NCI-H146 (cell line): Measurements from ENCODE around the gene ITSN1.

Experiments used
- DNase-seq: peaks from one replicate; lab custom pipeline; 2025; lab: John Stamatoyannopoulos, UW

Gene ITSN1

GRCh38 chr21:33932731-33933130 is 290.4 kb downstream of the ITSN1 start:
- no peak for DNase-seq

- no peak for DNase-seq
These were observed 294.2 kb downstream of the ITSN1 start for GRCh38 chr21:33936301-33937038.

- no peak for DNase-seq
These were observed 294.8 kb downstream of the ITSN1 start for GRCh38 chr21:33937146-33937545.

- no peak for DNase-seq
These were observed 295.6 kb downstream of the ITSN1 start for GRCh38 chr21:33937931-33938339.

- DNase-seq: no peak
These were observed 296.1 kb downstream of the ITSN1 start for GRCh38 chr21:33938381-33938780.

GRCh38 chr21:33939226-33939625 is 296.9 kb downstream of the ITSN1 start:
- DNase-seq: no peak

- no peak for DNase-seq
These were observed 298.0 kb downstream of the ITSN1 start for GRCh38 chr21:33940164-33940880.

- no peak for DNase-seq
These were observed 298.6 kb downstream of the ITSN1 start for GRCh38 chr21:33940881-33941245.

GRCh38 chr21:33942426-33942825 is 300.1 kb downstream of the ITSN1 start:
- DNase-seq: no peak

GRCh38 chr21:33943293-33943692 is 301.0 kb downstream of the ITSN1 start:
- no peak for DNase-seq

- DNase-seq: no peak
These were observed 302.0 kb downstream of the ITSN1 start for GRCh38 chr21:33944185-33944763.

- DNase-seq: no peak
These were observed 303.5 kb downstream of the ITSN1 start for GRCh38 chr21:33945652-33946270.

GRCh38 chr21:33947451-33948095 is 305.3 kb downstream of the ITSN1 start:
- DNase-seq: peak; percentile 12

- peak; percentile 34 for DNase-seq
These were observed 306.0 kb downstream of the ITSN1 start for GRCh38 chr21:33948096-33948950.

- no peak for DNase-seq
These were observed 306.7 kb downstream of the ITSN1 start for GRCh38 chr21:33948951-33949444.
